Psoas muscle (tissue), 8 donors: Measurements from ENCODE around the gene MROH2A. TPM values are rescaled to one million over a fixed set of nuclear protein-coding genes. Genes with fewer than 3 reads are reported as not detected.

Experiments used
- ATAC-seq, 4 donors: fragments of 200-7000 bp; cut with Tn5 transposase; one replicate each; pipeline ENCODE4 v1.9.1; 2020; ENCODE audit warnings: moderate library complexity in 3 of 4, mild to moderate bottlenecking in 2 of 4
- DNase-seq, 2 donors: peaks; one replicate each; pipeline ENCODE4 v3.0.0-alpha.2; 2020
- H3K27ac ChIP-seq: fragments of 200-600 bp; one replicate; pipeline ENCODE4 v1.8.0; 2022
- H3K27me3 ChIP-seq, 3 donors: fragments of 200-600 bp in 1 of 3; one replicate each; pipeline versions ENCODE4 v1.6.1 to v1.8.0; 2013 to 2022; ENCODE audit warnings: low read length in 2 of 3, mild to moderate bottlenecking in 2 of 3, moderate library complexity in 1 of 3; ENCODE audit not compliant: insufficient read depth in 3 of 3
- H3K36me3 ChIP-seq, 2 donors: fragments of 200-600 bp in 1 of 2; one replicate each; pipeline versions ENCODE4 v1.6.1 to v1.8.0; 2013 to 2022; ENCODE audit warnings: low read depth in 1 of 2, mild to moderate bottlenecking in 1 of 2, moderate library complexity in 1 of 2; ENCODE audit not compliant: insufficient read depth in 1 of 2
- H3K4me1 ChIP-seq: fragments of 200-600 bp; one replicate; pipeline ENCODE4 v1.8.0; 2022
- H3K4me3 ChIP-seq: fragments of 200-600 bp; one replicate; pipeline ENCODE4 v1.8.0; 2022; ENCODE audit warnings: mild to moderate bottlenecking
- H3K9me3 ChIP-seq: fragments of 200-600 bp; one replicate; pipeline ENCODE4 v1.8.0; 2022
- WGBS, 3 donors: extraction: QIAGEN DNeasy Blood & Tissue Kit; methylation state at CpG; one replicate each; pipeline versions ENCODE4 v1.1.6 to v1.1.7; 2013; 5-methylcytosine and 5-hydroxymethylcytosine counted together
- intact Hi-C, 2 donors: fragments of 100-400 bp; cut with DNase I; formaldehyde crosslinking; loops; one replicate each; pipeline versions ENCODE4 v1.11.0 to v1.14.2; 2022
- polyA plus RNA-seq, 3 donors: library from polyadenylated mRNA; stranded (reverse); fragments of 200-250 nt; gene quantifications; one replicate each; pipeline ENCODE4 v1.2.3, GENCODE V29; 2013
- total RNA-seq, 4 donors: library from RNA; stranded (reverse); fragmentation: NEBNext Ultra II Directional in 2 of 4; extraction: Animal tissue kit (Norgen Biotek cat#: 25700) in 2 of 4; gene quantifications; one replicate each; pipeline versions ENCODE4 v1.2.1 to v1.2.4, GENCODE V29; 2021 to 2023
- TF ChIP-seq, protein P1 (sequence below): fragments of 200-600 bp; IDR thresholded peaks from one replicate; pipeline ENCODE4 v1.8.0; 2022; ENCODE audit warnings: antibody characterized with exemption
- donor health status: healthy with polysubstance abuse.
- donor health status: DM: no; HTN: no; CAD: no; lungs with moderate emphysema.
- donor health status: Bipolar disorder and iron deficiency.
- donor health status: healthy.
- donor health status: DM: yes; HTN: yes; CAD: no.
- donor health status: DM: no; HTN: no; CAD: no.
- donor health status: DM: no; HTN: no; CAD: no.
- donor health status: DM: yes; HTN: yes; CAD: no.

MROH2A gene
- total and polyA plus RNA-seq, 7 donors = not detected

DNA sequence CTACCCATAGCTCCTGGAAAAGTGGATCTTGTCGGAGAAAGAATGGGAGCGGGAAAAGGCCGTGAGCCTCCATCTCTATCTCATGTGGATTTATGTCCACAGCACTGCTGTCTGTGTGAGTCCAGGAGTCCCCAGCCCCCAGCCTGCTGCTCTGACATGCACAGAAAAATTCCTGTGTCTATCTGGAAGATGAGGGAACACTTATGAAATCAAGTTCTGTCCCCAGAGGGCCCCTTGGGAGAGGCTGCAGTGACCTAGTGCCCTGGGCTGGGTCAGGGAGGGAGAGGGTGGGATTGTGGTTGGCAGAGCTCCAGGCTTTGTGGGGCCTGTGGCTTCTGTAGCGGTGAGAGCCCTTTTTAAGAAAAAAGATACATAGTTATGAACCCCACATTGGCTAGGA, 38.6 kb downstream of the MROH2A start:
- H3K4me3 ChIP-seq = no peak overlapping the region
- intact Hi-C loops = no loop called here
- peaks cover 0 to 4% (median 0%) of the 10 kb centered on the region in 3 donors for H3K27me3 ChIP-seq
- no peaks in the 10 kb centered on the region for H3K4me1 ChIP-seq
- WGBS, 3 donors = 77 to 84% (median 81%) methylated on average over 4 of the region's 4 CpGs
- ATAC-seq (no peak), DNase-seq (no peak)
- no peak overlapping the region for H3K27ac ChIP-seq
- TF ChIP-seq, protein P1, sequence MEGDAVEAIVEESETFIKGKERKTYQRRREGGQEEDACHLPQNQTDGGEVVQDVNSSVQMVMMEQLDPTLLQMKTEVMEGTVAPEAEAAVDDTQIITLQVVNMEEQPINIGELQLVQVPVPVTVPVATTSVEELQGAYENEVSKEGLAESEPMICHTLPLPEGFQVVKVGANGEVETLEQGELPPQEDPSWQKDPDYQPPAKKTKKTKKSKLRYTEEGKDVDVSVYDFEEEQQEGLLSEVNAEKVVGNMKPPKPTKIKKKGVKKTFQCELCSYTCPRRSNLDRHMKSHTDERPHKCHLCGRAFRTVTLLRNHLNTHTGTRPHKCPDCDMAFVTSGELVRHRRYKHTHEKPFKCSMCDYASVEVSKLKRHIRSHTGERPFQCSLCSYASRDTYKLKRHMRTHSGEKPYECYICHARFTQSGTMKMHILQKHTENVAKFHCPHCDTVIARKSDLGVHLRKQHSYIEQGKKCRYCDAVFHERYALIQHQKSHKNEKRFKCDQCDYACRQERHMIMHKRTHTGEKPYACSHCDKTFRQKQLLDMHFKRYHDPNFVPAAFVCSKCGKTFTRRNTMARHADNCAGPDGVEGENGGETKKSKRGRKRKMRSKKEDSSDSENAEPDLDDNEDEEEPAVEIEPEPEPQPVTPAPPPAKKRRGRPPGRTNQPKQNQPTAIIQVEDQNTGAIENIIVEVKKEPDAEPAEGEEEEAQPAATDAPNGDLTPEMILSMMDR = no peak
- no peaks in the 10 kb centered on the region for H3K36me3 ChIP-seq
- H3K9me3 ChIP-seq = no peaks in the 10 kb centered on the region

GRCh38 chr2:233817361-233817911, 39.3 kb downstream of the MROH2A start:
- TF ChIP-seq, protein P1 = no peak
- Histone ChIP-seq H3K27me3 (peaks cover 0 to 4% (median 0%) of the 10 kb centered on the region in 3 donors), H3K36me3 (no peaks in the 10 kb centered on the region), H3K4me3 (no peak overlapping the region), H3K4me1 (no peaks in the 10 kb centered on the region), H3K9me3 (no peaks in the 10 kb centered on the region), H3K27ac (no peak overlapping the region)
- DNase-seq (no peak), ATAC-seq (no peak)
- 67 to 76% (median 75%) methylated on average over 3 of the region's 3 CpGs for WGBS, 3 donors
- intact Hi-C loops = no loop called here

DNA sequence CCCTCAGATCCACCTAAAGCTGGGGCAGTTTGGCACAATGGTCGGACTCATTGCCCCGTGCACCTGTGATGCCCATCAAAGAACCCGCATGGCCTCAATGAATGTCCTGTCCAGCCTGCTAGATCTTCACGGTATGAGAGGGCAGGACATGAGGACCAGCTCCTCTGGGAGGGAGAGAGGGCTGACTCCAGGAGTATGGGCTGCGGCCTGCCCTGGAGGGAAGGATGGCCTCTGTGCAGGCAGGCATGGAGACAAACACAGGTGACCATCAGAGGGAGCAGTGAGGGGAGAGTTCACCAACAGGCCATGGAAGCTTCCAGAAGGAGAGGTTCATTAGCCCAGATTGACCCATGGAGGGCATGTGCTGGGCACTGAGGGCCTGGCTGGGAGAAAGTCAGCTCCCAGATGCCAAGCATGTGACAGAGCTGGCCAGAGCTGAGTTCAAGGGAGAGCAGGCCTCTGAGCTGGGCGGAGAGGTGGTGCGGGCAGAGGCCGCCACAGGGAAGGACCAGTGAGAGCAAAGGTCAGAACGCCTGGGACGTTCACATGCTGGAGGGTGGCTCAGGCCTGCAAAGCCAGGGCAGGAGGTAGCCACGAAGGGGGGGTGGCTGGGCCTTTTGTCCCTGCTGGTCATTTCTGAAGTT, 40.0 kb downstream of the MROH2A start:
- peaks cover 0 to 4% (median 0%) of the 10 kb centered on the region in 3 donors for H3K27me3 ChIP-seq
- H3K4me3 ChIP-seq = no peak overlapping the region
- no peak overlapping the region for H3K27ac ChIP-seq
- no peak for DNase-seq
- H3K4me1 ChIP-seq = no peaks in the 10 kb centered on the region
- WGBS, 3 donors = 83 to 88% (median 84%) methylated on average over 11 of the region's 11 CpGs
- intact Hi-C loops = no loop called here
- H3K9me3 ChIP-seq = no peaks in the 10 kb centered on the region
- no peaks in the 10 kb centered on the region for H3K36me3 ChIP-seq
- TF ChIP-seq, protein P1 = no peak
- ATAC-seq = no peak

DNA sequence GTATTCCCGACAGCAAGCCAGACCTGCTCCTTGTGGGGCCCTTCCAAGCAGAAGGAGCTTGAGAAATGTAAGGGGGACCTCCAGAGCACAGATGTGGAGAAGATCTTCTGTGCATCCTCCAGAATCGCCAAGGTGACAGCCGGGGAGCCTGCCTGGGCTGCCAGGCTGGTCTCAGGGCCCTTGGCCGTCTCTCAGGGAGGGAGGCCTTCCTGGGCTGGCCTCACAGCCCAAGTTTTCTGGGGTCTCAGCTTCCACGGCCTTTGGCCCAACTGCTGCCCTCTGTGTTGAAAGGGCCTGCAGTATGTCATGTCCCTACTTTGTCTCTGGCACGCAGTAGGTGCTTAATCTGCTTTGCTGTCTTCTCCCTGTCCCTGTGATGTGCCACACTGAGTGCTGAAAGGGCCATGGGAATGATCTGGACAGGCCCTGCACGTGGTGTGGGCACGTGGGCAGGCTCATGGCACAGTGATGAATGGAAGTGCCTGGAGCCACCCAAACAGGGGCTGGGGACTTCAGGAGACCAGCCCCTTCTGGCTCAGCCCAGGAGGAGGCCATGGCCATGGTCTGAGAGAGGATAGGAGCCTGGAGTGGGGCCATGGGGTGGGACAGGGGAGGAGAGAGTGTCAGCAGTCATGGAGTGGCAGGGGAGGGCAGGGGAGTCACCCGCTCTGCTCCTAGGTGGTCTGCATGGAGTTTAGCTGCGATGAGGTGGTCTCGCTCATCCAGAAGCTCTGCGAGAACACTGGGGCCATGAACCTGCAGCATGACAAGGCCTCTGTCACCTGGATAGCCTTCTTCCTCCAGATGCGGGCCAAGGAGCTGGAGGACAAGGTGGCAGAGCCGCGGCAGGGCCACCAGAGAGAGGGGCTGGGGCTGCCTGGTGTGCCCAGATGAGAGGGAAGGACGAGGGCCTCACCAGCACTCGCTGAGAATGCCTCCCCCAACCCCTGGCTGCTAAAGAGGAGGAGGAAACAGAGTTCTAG, 40.8 kb downstream of the MROH2A start:
- H3K27ac ChIP-seq = no peak overlapping the region
- TF ChIP-seq, protein P1 = no peak
- DNase-seq = no peak
- ATAC-seq = no peak
- H3K36me3 ChIP-seq = no peaks in the 10 kb centered on the region
- no peaks in the 10 kb centered on the region for H3K9me3 ChIP-seq
- no peaks in the 10 kb centered on the region for H3K4me1 ChIP-seq
- intact Hi-C loops = no loop called here
- 72 to 84% (median 74%) methylated on average over 17 of the region's 17 CpGs for WGBS, 3 donors
- H3K27me3 ChIP-seq = peaks cover 0 to 4% (median 0%) of the 10 kb centered on the region in 3 donors
- no peak overlapping the region for H3K4me3 ChIP-seq
